ENCODE measurements around the gene STAT5B.
A peak's percentile ranks its signal among the peaks of the same experiment; 100 is the strongest.

Gene STAT5B

GRCh38 chr17:42284024-42284369 lies 7.8 kb upstream of the STAT5B start:
- DNase-seq = no peak

GRCh38 chr17:42283241-42284023 lies 7.2 kb upstream of the STAT5B start:
- DNase-seq = no peak

GRCh38 chr17:42282478-42283080 lies 6.4 kb upstream of the STAT5B start:
- no peak for DNase-seq

GRCh38 chr17:42281571-42282096 lies 5.4 kb upstream of the STAT5B start:
- peak; percentile 0 for DNase-seq

GRCh38 chr17:42279776-42280630 lies 3.8 kb upstream of the STAT5B start:
- DNase-seq = no peak

GRCh38 chr17:42277342-42277712 lies 1.1 kb upstream of the STAT5B start:
- no peak for DNase-seq

GRCh38 chr17:42276609-42277341 lies 584 bp upstream of the STAT5B start:
- peak; percentile 23 for DNase-seq

GRCh38 chr17:42275527-42276358 lies 448 bp downstream of the STAT5B start:
- peak; percentile 38 for DNase-seq

GRCh38 chr17:42274812-42275526 lies 1.2 kb downstream of the STAT5B start:
- no peak for DNase-seq

- no peak for DNase-seq
These were observed 2.0 kb downstream of the STAT5B start for GRCh38 chr17:42274253-42274542.

GRCh38 chr17:42273474-42274252 lies 2.5 kb downstream of the STAT5B start:
- DNase-seq = no peak

- no peak for DNase-seq
These were observed 3.9 kb downstream of the STAT5B start for GRCh38 chr17:42272162-42272907.

GRCh38 chr17:42271779-42272035 lies 4.5 kb downstream of the STAT5B start:
- no peak for DNase-seq

- DNase-seq = no peak
These were observed 5.0 kb downstream of the STAT5B start for GRCh38 chr17:42271006-42271778.

GRCh38 chr17:42270596-42270995 lies 5.6 kb downstream of the STAT5B start:
- no peak for DNase-seq

GRCh38 chr17:42270170-42270535 lies 6.0 kb downstream of the STAT5B start:
- DNase-seq = no peak

GRCh38 chr17:42268236-42268635 lies 8.0 kb downstream of the STAT5B start:
- no peak for DNase-seq

GRCh38 chr17:42266918-42267766 lies 9.0 kb downstream of the STAT5B start:
- peak; percentile 44 for DNase-seq

All from activated CD4-positive, alpha-beta T cell treated with anti-CD3 and anti-CD28 coated beads, Interleukin-2, amount 50 U/mL, for 1 hour (primary cell).